ENCODE data around the gene GYPC.
"Not testable (repeated sequence)": the region's sequence is repeated elsewhere in the genome, so short reads cannot be mapped to it uniquely, and the experiment has no call there.

Gene GYPC

GRCh38 chr2:126647714-126648344 lies 8.1 kb upstream of the GYPC start:
- in situ Hi-C loops (cut with HindIII; ENCODE audit: low pct_ligation_motif_present, low pct_unique_long_range_greater_than_20kb, low sequenced_read_pairs); DNase-seq: not testable (repeated sequence)

GRCh38 chr2:126648345-126648786 lies 7.6 kb upstream of the GYPC start:
- in situ Hi-C loops (cut with HindIII; ENCODE audit: low pct_ligation_motif_present, low pct_unique_long_range_greater_than_20kb, low sequenced_read_pairs); DNase-seq: not testable (repeated sequence)

GRCh38 chr2:126649101-126649500 lies 6.9 kb upstream of the GYPC start:
- in situ Hi-C loops (cut with HindIII; ENCODE audit: low pct_ligation_motif_present, low pct_unique_long_range_greater_than_20kb, low sequenced_read_pairs) = no loop called here
- DNase-seq = no peak

GRCh38 chr2:126650994-126651393 lies 5.0 kb upstream of the GYPC start:
- in situ Hi-C loops (cut with HindIII; ENCODE audit: low pct_ligation_motif_present, low pct_unique_long_range_greater_than_20kb, low sequenced_read_pairs) = no loop called here
- no peak for DNase-seq

GRCh38 chr2:126652323-126652891 lies 3.6 kb upstream of the GYPC start:
- in situ Hi-C loops (cut with HindIII; ENCODE audit: low pct_ligation_motif_present, low pct_unique_long_range_greater_than_20kb, low sequenced_read_pairs) = no loop called here
- DNase-seq = no peak

GRCh38 chr2:126653109-126653508 lies 2.8 kb upstream of the GYPC start:
- in situ Hi-C loops (cut with HindIII; ENCODE audit: low pct_ligation_motif_present, low pct_unique_long_range_greater_than_20kb, low sequenced_read_pairs) = no loop called here
- no peak for DNase-seq

- in situ Hi-C loops (cut with HindIII; ENCODE audit: low pct_ligation_motif_present, low pct_unique_long_range_greater_than_20kb, low sequenced_read_pairs) = no loop called here
- DNase-seq = no peak
Measured at GRCh38 chr2:126653761-126654160, 2.2 kb upstream of the GYPC start.

GRCh38 chr2:126655051-126655450 lies 907 bp upstream of the GYPC start:
- in situ Hi-C loops (cut with HindIII; ENCODE audit: low pct_ligation_motif_present, low pct_unique_long_range_greater_than_20kb, low sequenced_read_pairs) = no loop called here
- no peak for DNase-seq

GRCh38 chr2:126656431-126657147 lies 631 bp downstream of the GYPC start:
- peak; percentile 43 for DNase-seq
- in situ Hi-C loops (cut with HindIII; ENCODE audit: low pct_ligation_motif_present, low pct_unique_long_range_greater_than_20kb, low sequenced_read_pairs) = no loop called here

GRCh38 chr2:126657148-126657635 lies 1.2 kb downstream of the GYPC start:
- in situ Hi-C loops (cut with HindIII; ENCODE audit: low pct_ligation_motif_present, low pct_unique_long_range_greater_than_20kb, low sequenced_read_pairs) = no loop called here
- DNase-seq = no peak

- in situ Hi-C loops (cut with HindIII; ENCODE audit: low pct_ligation_motif_present, low pct_unique_long_range_greater_than_20kb, low sequenced_read_pairs) = no loop called here
- DNase-seq = peak; percentile 96
Measured at GRCh38 chr2:126657636-126658318, 1.8 kb downstream of the GYPC start.

- in situ Hi-C loops (cut with HindIII; ENCODE audit: low pct_ligation_motif_present, low pct_unique_long_range_greater_than_20kb, low sequenced_read_pairs) = no loop called here
- no peak for DNase-seq
Measured at GRCh38 chr2:126658319-126658904, 2.5 kb downstream of the GYPC start.

- in situ Hi-C loops (cut with HindIII; ENCODE audit: low pct_ligation_motif_present, low pct_unique_long_range_greater_than_20kb, low sequenced_read_pairs) = no loop called here
- no peak for DNase-seq
Measured at GRCh38 chr2:126658905-126659561, 3.1 kb downstream of the GYPC start.

GRCh38 chr2:126659562-126660467 lies 3.9 kb downstream of the GYPC start:
- in situ Hi-C loops (cut with HindIII; ENCODE audit: low pct_ligation_motif_present, low pct_unique_long_range_greater_than_20kb, low sequenced_read_pairs) = no loop called here
- no peak for DNase-seq

GRCh38 chr2:126660971-126661370 lies 5.0 kb downstream of the GYPC start:
- in situ Hi-C loops (cut with HindIII; ENCODE audit: low pct_ligation_motif_present, low pct_unique_long_range_greater_than_20kb, low sequenced_read_pairs) = no loop called here
- no peak for DNase-seq

- DNase-seq = no peak
- in situ Hi-C loops (cut with HindIII; ENCODE audit: low pct_ligation_motif_present, low pct_unique_long_range_greater_than_20kb, low sequenced_read_pairs) = no loop called here
Measured at GRCh38 chr2:126661702-126662500, 5.9 kb downstream of the GYPC start.

- in situ Hi-C loops (cut with HindIII; ENCODE audit: low pct_ligation_motif_present, low pct_unique_long_range_greater_than_20kb, low sequenced_read_pairs) = no loop called here
- DNase-seq = no peak
Measured at GRCh38 chr2:126662621-126663020, 6.7 kb downstream of the GYPC start.

Data from ACHN (cell line).